Cardiac fibroblast (primary cell): ENCODE measurements around the gene MPPED1.

Experiments
- DNase-seq, 2 donors: peaks; one replicate each; pipeline versions ENCODE4 v3.0.0 to v3.0.0-alpha.2; 2010; ENCODE audit warnings: low read depth in 2 of 2
- H3K4me3 ChIP-seq, 2 donors: replicated peaks in 1 of 2; 1 replicate in 1 of 2; 2 replicates in 1 of 2; pipeline ENCODE4 v1.5.1; 2011; ENCODE audit warnings: low read depth in 2 of 2, low read length in 2 of 2, mild to moderate bottlenecking in 2 of 2, moderate library complexity in 1 of 2
- CTCF ChIP-seq: IDR thresholded peaks from one replicate; pipeline ENCODE4 v1.5.1; 2011; ENCODE audit warnings: low read depth, mild to moderate bottlenecking, low read length, inconsistent platforms

MPPED1 gene

GRCh38 chr22:43397766-43398165, 14.0 kb upstream of the MPPED1 start:
- H3K4me3 ChIP-seq: no peak overlapping the region
- no peak for TF ChIP-seq CTCF

GRCh38 chr22:43398246-43398645, 13.6 kb upstream of the MPPED1 start:
- DNase-seq: no peak
- TF ChIP-seq CTCF: no peak
- no peak overlapping the region for H3K4me3 ChIP-seq

More at GRCh38 chr22:43397766-43398165, 14.0 kb upstream of the MPPED1 start:
- no peak for DNase-seq

- DNase-seq: no peak
- H3K4me3 ChIP-seq: no peak overlapping the region
- no peak for TF ChIP-seq CTCF
Observed at GRCh38 chr22:43398910-43399309, 12.9 kb upstream of the MPPED1 start.

GRCh38 chr22:43399338-43399979, 12.4 kb upstream of the MPPED1 start:
- DNase-seq: no peak
- no peak overlapping the region for H3K4me3 ChIP-seq
- no peak for TF ChIP-seq CTCF

- no peak for TF ChIP-seq CTCF
- DNase-seq: no peak
- H3K4me3 ChIP-seq: no peak overlapping the region
Observed at GRCh38 chr22:43399980-43400358, 11.8 kb upstream of the MPPED1 start.

- DNase-seq: no peak
- no peak for TF ChIP-seq CTCF
- H3K4me3 ChIP-seq: no peak overlapping the region
Observed at GRCh38 chr22:43400449-43400848, 11.4 kb upstream of the MPPED1 start.

GRCh38 chr22:43401233-43401632, 10.6 kb upstream of the MPPED1 start:
- DNase-seq: no peak
- no peak overlapping the region for H3K4me3 ChIP-seq

More at GRCh38 chr22:43401233-43401632, 10.6 kb upstream of the MPPED1 start:
- TF ChIP-seq CTCF: no peak
